ENCODE results near the gene CIAO2B. TPM values are rescaled to one million over a fixed set of nuclear protein-coding genes. Genes with fewer than 3 reads are reported as not detected.
"Not testable (repeated sequence)": the region's sequence is repeated elsewhere in the genome, so short reads cannot be mapped to it uniquely, and the experiment has no call there.

The CIAO2B gene
- total RNA-seq, result 63.1 TPM
- long read RNA-seq, transcript CIAO2B-201 (5 exons, 676 nt), result major isoform, 15 of 22 reads
- long read RNA-seq, partial matches to known transcripts, result 2 of 22 reads
- long read RNA-seq, other reads (novel, unspliced or antisense), result 1 of 22 reads

DNA sequence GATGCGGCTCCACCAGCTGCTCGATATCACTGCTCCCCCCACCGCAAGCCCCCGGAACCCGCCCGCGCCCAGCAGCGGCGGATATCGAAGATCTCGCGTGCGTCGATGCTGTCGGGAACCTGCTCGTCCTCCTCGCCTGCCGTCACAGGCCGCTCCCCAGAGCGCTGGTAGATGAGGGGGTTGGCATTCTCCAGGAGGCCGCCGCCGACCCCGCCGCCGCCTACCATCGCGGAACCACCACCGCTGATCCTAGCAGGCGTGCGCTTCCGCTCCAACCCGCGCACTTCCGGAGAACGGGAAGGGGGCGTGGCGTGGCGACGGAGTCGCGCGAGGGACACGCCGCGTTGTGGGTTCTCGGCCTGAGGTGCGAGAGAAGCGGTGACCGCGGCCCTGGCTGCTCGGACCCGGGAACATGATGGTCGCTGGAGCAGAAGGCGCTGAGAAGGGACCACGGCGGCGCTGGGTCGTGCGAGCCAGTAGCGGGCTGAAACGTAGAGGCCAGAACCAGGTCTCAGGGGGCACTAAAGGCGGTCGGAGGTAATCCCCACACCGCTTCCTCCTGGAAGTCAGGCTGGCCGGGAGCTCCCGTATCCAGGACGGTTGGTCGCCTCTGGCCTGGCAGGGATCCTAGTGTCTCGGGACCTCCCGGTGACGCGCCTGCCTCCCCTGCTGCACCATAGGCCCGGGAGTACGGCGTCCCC, at the start of gene CIAO2B:
Gene CIAO2B (minus strand): TSS at position 265 of the 701 bp plus-strand sequence. CDS start 38 bp downstream, at position 227.
- DNase-seq (ENCODE audit: low spot score), result peak; percentile 98

DNA sequence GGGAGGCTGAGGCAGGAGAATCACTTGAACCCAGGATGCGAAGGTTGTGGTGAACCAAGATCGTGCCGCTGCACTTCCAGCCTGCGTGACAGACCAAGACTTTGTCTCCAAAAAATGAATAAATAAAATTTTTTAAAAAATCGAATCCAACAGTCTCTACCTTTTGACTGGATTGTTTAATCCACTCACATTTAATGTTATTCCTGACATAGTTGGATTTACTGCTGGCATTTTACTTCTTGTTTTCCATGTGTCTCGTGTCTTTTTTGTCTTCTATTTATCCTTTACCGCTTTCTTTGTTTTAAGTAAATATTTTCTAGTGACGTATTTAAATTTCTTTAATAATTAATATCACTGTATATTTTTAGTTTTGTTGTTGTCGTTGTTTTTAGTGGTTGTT, 48.8 kb upstream of the CIAO2B start:
- no peak for DNase-seq (ENCODE audit: low spot score)

DNA sequence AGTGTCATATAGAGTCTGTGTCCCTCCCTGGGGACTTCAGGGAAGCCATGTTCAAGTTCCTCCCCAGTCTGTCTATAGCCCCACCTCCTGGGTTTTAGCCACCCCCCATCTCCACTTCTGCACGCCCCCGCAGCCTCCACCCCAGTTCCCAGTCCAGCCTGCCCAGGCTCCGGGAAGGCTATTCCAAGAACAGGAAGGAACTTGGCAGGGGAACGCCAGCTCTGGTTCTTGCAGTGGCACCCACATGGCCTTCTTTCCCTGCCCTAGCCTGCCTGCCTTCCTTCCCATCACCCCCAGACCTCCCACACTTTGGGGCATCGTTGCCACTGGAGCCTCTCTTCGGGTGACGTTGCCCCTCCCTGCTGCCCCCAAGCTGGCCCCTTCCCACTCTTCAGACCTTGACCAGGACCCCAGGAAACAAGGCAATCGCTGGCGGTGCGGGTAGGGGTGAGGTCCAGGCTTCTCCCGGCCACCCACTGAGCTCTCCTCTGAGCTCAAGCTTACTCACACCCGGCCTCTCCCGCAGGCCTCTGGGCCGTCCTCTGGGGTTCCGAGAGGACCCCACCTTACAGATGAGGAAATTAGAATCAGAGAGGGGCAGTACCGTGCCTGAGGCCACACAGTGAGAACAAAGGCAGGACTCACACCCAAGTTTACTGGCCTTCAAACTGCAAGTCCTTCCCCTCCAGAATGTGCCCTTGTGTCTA, 45.0 kb upstream of the CIAO2B start:
- no peak for DNase-seq (ENCODE audit: low spot score)

DNA sequence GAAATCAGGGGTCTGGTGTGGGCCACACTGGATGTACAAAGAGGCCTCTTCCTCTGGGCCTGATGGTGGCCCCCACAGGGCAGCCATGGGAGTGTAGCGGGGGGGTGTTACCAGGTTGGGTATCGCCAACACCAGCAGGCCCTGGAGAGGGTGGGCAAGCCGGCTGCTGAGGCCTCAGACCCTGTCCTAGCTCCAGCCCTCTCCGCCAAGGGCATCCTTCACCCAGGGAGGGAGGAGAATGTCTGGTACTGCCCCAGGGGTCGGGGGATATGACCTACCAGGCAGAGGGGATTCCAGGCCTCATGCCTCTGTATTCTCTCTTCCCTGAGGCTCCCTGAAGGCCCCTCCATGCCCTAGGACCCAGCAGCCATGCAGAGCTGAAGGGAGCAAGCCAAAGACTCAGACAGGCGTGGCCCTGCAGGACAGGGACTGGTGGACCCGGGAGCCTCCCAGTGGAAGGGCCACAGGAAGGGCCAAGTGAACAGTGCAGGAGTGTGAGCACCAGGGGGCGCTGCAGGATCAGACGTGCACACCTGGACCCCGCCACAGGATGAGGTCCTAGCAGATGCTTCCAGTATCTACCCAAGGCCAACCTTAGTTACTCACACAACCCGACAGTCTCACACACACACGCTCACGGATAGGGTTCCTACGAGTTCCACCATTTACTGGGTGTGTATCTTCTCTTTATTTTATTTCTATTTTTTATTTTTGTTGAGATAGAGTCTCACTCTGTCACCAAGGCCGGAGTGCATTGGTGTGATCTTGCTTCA, 43.3 kb upstream of the CIAO2B start:
- peak; percentile 95 for DNase-seq (ENCODE audit: low spot score)

DNA sequence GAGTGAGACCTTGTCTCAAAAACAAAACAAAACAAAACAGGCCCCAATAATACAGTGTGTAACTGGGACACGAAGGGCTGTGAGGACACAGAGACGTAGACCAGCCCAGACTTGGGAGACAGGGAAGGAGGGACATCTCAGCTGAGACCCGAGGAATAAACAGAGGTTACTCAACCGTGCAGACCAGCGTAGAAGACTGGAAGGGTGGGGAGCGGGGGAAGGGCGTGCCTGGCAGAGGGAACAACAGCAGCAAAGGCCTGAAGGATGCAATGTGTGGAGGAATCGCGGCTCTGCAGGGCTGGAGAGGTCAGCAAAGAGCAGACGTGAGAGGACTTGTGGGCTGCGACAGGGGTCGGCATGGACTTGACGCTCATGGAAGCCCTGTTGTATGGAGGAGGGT, 42.5 kb upstream of the CIAO2B start:
- DNase-seq (ENCODE audit: low spot score), result no peak

DNA sequence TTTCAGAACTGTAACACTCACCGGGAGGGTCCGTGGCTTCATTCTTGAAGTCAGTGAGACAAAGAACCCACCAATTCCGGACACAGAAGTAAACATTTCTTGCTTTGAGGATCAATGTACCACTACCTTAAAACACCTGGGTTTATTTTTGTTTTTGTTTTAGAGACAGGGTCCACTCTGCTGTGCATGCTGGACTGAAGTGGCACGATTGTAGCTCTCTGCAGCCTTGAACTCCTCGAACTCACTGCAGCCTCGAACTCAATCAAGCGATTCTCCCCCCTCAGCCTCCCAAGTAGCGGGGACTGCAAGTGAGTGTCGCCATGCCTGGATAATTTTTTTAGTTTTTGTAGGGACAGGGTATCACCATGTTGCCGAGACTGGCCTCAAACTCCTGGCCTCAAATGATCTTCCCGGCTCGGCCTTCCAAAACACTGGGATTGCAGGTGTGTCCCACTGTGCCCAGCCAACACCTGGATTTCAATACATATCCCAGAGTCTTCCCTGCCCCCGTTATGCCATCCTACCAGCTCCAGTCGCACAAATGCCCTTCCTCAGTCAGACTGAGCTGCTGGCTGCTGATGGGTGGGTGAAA, 41.2 kb upstream of the CIAO2B start:
- DNase-seq (ENCODE audit: low spot score), result no peak

DNA sequence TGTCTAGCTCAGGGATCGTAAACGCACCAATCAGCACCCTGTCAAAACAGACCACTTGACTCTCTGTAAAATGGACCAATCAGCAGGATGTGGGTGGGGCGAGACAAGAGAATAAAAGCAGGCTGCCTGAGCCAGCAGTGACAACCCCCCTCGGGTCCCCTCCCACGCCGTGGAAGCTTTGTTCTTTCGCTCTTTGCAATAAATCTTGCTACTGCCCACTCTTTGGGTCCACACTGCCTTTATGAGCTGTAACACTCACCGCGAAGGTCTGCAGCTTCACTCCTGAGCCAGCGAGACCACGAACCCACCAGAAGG, 40.7 kb upstream of the CIAO2B start:
- not testable (repeated sequence) for DNase-seq (ENCODE audit: low spot score)

DNA sequence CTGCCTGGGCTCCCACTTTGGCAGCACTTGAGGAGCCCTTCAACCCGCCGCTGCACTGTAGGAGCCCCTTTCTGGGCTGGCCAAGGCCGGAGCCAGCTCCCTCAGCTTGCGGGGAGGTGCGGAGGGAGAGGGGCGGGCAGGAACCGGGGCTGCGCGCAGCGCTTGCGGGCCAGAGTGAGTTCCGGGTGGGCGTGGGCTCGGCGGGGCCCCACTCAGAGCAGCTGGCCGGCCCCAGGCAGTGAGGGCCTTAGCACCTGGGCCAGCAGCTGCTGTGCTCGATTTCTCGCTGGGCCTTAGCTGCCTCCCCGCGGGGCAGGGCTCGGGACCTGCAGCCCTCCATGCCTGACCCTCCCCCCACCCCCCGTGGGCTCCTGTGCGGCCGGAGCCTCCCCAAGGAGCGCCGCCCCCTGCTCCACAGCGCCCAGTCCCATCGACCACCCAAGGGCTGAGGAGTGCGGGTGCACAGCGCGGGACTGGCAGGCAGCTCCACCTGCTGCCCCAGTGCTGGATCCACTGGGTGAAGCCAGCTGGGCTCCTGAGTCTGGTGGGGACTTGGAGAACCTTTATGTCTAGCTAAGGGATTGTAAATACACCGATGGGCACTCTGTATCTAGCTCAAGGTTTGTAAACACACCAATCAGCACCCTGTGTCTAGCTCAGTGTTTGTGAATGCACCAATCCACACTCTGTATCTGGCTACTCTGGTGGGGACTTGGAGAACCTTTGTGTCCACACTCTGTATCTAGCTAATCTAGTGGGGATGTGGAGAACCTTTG, 40.1 kb upstream of the CIAO2B start:
- not testable (repeated sequence) for DNase-seq (ENCODE audit: low spot score)

DNA sequence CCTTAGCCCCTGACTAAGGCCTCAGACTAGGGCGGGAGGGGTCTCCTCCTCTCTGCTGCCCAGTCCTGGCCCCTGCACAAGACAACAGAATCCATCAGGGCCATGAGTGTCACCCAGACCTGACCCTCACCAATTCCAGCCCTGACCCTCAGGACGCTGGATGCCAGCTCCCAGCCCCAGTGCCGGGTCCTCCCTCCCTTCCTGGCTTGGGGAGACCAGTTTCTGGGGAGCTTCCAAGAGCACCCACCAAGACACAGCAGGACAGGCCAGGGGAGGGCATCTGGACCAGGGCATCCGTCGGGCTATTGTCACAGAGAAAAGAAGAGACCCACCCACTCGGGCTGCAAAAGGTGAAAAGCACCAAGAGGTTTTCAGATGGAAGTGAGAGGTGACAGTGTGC, 39.5 kb upstream of the CIAO2B start:
- no peak for DNase-seq (ENCODE audit: low spot score)

DNA sequence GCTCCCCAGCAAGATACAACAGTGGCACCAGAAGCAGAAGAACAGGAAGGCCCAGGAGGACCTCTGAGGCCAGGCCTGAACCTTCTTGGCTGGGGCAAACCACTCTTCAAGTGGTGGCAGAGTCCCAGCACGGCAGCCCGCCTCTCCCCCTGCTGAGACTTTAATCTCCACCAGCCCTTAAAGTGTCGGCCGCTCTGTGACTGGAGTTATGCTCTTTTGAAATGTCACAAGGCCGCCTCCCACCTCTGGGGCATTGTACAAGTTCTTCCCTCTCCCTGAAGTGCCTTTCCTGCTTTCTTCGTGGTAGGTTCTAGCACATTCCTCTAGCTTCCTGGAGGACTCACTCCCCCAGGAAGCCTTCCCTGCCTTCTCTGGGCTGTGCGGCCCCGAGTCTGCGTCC, 38.8 kb upstream of the CIAO2B start:
- DNase-seq (ENCODE audit: low spot score), result no peak

DNA sequence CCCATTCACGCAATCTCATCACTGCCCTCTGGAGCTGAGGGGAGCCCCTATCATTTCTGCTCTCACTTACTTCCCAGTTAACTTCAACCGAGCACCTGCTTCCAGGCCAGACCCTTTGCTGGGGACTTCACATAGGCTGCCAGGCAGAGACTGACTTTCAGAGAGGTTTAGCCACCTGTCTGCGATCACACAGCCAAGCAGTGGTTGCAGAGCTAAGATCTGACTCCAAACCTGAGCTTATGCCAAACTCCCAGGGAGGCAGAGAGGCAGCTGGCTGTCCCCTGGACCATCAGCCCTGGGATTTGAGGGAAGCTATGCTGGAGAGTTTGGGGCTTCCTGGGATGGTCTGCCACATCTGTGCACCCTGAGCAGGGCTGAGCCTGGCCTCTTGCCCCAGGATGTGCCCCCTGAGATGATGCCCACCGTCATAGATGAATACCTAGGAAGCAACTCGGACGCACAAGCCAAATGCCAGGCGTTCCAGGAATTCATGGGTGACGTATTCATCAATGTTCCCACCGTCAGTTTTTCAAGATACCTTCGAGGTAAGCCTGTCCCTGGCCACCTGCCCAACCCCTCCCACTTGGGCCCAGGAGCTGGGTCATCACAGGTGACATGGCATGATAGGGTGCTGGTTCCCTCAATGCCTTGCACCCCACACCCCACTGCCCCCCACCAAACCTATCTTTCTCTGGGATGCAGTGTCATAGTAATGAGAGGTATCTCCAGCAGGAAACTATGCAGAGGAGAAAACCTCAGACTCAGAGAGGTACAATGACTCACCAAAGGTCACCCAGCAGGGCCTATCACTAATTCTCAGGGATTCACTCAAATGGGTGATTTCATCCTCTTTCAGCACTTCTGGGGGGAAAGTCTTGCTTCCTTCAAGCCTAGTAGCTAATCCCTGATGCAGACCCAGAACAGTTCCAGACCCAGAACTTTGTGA, 36.8 kb upstream of the CIAO2B start:
- DNase-seq (ENCODE audit: low spot score), result no peak

DNA sequence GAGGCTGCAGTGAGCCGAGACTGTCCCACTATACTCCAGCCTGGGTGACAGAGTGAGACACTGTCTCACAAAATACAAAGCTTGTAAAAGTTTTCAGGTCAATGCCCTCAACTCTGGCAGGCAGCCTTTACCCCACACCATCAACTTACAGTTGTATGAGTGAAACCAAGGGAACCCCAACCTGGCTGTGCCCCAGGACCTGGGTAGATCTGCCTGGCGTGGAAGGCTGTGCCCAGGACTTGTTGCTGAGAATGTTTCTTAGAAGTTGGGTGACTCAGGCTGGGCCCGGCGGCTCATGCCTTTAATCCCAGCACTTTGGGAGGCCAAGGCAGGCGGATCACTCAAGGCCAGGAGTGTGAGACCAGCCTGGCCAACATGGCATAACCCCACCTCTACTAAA, 34.6 kb upstream of the CIAO2B start:
- DNase-seq (ENCODE audit: low spot score), result no peak

DNA sequence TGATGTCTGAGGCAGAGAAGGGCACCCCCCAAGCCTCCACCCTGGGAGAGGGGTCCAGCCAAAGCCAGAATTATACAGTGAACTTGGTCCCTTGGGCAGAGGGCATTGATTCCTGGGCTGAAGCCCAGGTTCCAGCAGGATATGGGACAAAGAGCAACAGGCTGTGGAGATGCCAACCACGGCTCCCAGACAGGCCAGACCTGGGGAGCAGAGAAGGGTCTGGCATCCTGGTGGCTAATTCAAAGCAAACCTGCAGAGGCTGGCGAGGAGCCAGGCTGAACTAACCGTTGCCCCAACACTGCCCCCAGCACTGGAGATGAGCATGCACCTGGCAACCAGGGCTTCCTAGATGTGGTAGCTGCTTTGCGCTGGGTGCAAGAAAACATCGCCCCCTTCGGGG, 29.8 kb upstream of the CIAO2B start:
- no peak for DNase-seq (ENCODE audit: low spot score)

DNA sequence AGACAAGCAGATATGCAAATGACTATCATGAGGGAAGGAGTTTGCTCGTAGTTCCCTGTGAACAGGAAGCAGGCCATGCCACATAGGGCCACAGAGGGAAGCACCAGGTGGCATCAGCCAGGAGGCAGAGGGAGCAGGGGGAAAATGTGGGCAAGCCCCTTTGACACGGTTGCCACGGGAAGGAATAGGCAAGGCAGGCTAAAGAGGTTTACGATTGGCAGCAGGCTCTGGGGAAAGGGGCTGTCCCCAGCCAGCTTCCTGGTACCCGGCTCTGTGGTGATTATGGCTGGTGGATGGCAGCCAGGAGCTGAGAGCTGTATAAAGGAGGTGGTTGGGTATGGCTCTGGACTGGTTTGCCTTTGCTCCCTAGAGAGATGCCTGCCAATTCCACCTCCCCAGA, 27.7 kb upstream of the CIAO2B start:
- DNase-seq (ENCODE audit: low spot score), result no peak

DNA sequence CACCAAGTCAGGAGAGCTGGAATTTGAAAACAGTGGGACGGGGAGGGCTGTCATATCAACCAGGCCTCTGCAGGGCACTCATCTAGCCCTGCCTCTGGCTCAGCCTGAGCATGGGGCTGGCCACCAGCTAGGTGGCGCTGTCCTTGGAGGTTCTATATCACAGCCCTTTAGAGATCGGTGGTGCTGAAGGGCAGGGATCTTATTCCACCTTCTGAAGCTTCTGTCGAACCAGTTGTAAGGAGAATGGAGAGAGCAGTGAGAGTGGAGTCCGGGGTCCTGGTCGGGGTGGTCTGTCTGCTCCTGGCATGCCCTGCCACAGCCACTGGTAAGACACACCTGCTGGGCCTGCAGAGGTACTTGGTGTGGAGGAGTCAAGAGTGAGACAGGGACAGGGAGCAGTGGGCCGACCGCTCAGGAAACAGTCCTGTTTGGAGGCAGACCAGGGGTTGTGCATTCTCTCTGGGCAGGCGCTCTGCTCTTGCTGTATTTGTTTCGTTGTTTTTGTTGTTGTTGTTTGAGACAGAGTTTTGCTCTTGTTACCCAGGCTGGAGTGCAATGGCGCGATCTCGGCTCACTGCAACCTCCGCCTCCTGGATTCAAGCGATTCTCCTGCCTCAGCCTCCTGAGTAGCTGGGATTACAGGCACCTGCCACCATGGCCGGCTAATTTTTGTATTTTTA, 27.0 kb upstream of the CIAO2B start, which contains the start of gene CES3:
Gene CES3 (plus strand): TSS at position 202 of the 680 bp plus-strand sequence. CDS start 42 bp downstream, at position 244.
- no peak for DNase-seq (ENCODE audit: low spot score)

DNA sequence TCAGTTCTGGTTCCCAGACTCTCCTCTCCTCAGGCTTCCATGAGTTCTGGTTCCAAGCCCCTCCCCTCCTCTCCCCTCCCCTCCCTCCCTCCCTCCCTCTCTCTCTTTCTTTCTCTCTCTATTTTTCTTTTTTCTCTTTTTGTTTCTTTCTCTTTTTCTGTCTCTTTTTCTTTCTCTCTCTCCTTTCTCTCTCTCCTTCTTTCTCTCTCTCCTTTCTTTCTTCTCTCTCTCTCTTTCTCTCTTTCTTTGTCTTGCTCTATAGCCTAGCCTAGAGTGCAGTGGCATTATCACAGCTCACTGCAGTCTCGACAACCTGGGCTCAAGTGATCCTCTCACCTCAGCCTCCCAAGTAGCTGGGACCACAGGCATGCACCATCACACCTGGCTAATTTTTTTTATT, 26.1 kb upstream of the CIAO2B start:
- DNase-seq (ENCODE audit: low spot score), result no peak

DNA sequence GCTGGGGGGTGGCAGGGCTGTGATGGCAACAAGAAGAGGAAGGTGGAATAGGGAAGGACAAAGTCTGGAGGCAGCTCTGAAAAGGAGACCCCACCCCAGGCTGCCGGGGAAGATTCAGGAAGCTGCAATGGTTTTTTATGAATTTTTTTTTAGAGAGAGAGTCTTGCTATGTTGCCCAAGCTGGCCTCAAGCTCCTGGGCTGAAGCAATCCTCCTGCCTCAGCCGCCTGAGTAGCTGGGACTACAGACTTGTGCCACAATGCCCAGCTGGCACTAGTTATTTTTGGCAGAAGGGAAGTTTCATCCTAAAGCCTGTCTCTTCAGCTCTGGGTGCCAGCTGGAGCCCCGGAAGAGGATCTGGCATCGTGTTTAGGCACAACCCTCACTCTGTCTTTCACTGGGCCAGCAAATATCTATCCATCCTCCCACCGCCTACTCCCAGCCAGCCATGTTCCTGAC, 25.5 kb upstream of the CIAO2B start:
- no peak for DNase-seq (ENCODE audit: low spot score)

DNA sequence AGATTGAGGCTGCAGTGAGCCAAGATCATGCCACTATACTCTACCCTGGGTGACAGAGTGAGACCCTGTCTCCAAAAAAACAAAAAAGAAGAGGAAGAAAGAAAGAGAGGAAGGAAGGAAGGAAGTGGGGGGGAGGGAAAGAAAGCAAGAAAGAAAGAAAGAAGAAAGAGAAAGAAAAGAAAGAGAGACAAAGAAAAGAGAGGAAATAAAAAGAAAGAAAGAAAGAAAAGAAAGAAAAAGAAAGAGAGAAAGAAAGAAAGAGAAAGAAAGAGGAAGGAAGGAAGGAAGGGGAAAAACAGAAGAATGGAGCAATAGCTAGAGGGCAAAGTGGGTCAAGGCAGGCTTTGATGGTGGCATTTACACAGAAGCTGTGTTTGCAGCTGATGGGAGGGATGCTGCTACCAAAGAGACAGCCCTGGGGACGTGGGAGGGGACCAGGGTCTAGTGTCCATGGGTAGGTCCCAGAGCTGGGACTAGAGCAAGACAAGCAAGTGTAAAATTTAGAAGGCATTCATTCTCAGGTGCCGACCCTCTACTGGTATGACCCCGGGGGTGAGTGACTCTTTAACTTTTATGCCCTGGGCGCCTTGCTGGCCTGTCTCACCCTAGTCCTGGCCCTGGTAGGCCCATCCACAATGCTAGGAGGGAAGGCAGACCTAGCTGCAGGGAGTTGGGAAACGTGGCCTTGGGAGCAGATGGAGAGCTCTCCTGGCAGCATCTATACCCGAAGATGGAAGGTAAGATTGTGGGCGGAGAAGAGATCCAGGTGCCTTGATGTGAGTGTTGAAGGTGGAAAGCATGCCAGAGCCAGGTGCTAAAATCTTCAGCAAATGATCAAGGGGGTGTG, 24.9 kb upstream of the CIAO2B start:
- DNase-seq (ENCODE audit: low spot score), result no peak
